ENCODE data around the gene MOGAT1.

- TF ChIP-seq POLR2AphosphoS5 (IDR thresholded peaks at IDR 0.05) (no peak), CTCF (IDR thresholded peaks at IDR 0.05) (no peak), POLR2A (IDR thresholded peaks at IDR 0.05) (no peak), EP300 (IDR thresholded peaks at IDR 0.05) (no peak)
Observed at GRCh38 chr2:222747526-222748160, 76.2 kb downstream of the MOGAT1 start.
